Lower lobe of right lung (tissue), 2 donors: ENCODE results near the gene GOT1. TPM values are rescaled to one million over a fixed set of nuclear protein-coding genes. Genes with fewer than 3 reads are reported as not detected.

Experiments
- ATAC-seq, 2 donors: fragments of 200-7000 bp; cut with Tn5 transposase; one replicate each; pipeline ENCODE4 v1.9.1; 2020 to 2022; ENCODE audit warnings: mild to moderate bottlenecking in 2 of 2, moderate library complexity in 2 of 2
- DNase-seq: peaks from one replicate; pipeline ENCODE4 v3.0.0-alpha.2; 2020
- H3K27ac ChIP-seq: fragments of 200-600 bp; one replicate; pipeline ENCODE4 v1.8.0; 2022
- H3K27me3 ChIP-seq: fragments of 200-600 bp; one replicate; pipeline ENCODE4 v1.8.0; 2022; ENCODE audit warnings: low read depth
- H3K36me3 ChIP-seq: fragments of 200-600 bp; one replicate; pipeline ENCODE4 v1.8.0; 2022; ENCODE audit warnings: mild to moderate bottlenecking
- H3K4me1 ChIP-seq: fragments of 200-600 bp; one replicate; pipeline ENCODE4 v1.8.0; 2022
- H3K4me3 ChIP-seq: fragments of 200-600 bp; one replicate; pipeline ENCODE4 v1.8.0; 2022; ENCODE audit warnings: mild to moderate bottlenecking
- H3K9me3 ChIP-seq: fragments of 200-600 bp; one replicate; pipeline ENCODE4 v1.8.0; 2022
- CTCF ChIP-seq: fragments of 200-600 bp; IDR thresholded peaks from one replicate; pipeline ENCODE4 v1.8.0; 2022; ENCODE audit warnings: antibody characterized with exemption, mild to moderate bottlenecking
- intact Hi-C: fragments of 100-400 bp; cut with DNase I; formaldehyde crosslinking; loops from one replicate; pipeline ENCODE4 v1.11.0; 2022
- total RNA-seq: library from RNA; stranded (reverse); fragmentation: NEBNext Ultra II Directional; extraction: Animal tissue kit (Norgen Biotek cat#: 25700); gene quantifications from one replicate; pipeline ENCODE4 v1.2.1, GENCODE V29; 2021
- donor health status: DM: no; HTN: yes; CAD: no; lungs with severe emphysema.

Gene GOT1
- total RNA-seq, 1 donor from 2014 or later, result 16.9 TPM

- intact Hi-C loops, result no loop called here
- H3K27ac ChIP-seq, result no peak overlapping the region
- no peak overlapping the region for H3K4me3 ChIP-seq
- TF ChIP-seq CTCF, result no peak
- no peaks in the 10 kb centered on the region for H3K4me1 ChIP-seq
- no peak for ATAC-seq
- no peaks in the 10 kb centered on the region for H3K9me3 ChIP-seq
- H3K27me3 ChIP-seq, result no peaks in the 10 kb centered on the region
- DNase-seq, result no peak
- H3K36me3 ChIP-seq, result no peaks in the 10 kb centered on the region
These were observed 82.8 kb downstream of the GOT1 start for GRCh38 chr10:99347672-99348071.

Other genes with a start within 250 kb of the GOT1 start
- gene HPSE2, start 194.8 kb downstream of the GOT1 start, total RNA-seq, result 0.77 TPM
- 0.35 TPM for gene CNNM1, start 101.3 kb downstream of the GOT1 start, total RNA-seq
- not detected for gene NKX2-3, start 102.3 kb upstream of the GOT1 start, total RNA-seq
- gene SLC25A28, start 189.8 kb upstream of the GOT1 start, total RNA-seq, result 50.1 TPM
- gene ENTPD7, start 228.9 kb upstream of the GOT1 start, total RNA-seq, result 8.1 TPM